ENCODE measurements around the gene PSMC5. TPM values are rescaled to one million over a fixed set of nuclear protein-coding genes. Genes with fewer than 3 reads are reported as not detected.
A peak's percentile ranks its signal among the peaks of the same experiment; 100 is the strongest.
"Not testable (repeated sequence)": the region's sequence is repeated elsewhere in the genome, so short reads cannot be mapped to it uniquely, and the experiment has no call there.

Gene PSMC5
- total and polyA plus RNA-seq, 4 experiments from 2014 or later, result 121 to 227 (median 155) TPM

DNA sequence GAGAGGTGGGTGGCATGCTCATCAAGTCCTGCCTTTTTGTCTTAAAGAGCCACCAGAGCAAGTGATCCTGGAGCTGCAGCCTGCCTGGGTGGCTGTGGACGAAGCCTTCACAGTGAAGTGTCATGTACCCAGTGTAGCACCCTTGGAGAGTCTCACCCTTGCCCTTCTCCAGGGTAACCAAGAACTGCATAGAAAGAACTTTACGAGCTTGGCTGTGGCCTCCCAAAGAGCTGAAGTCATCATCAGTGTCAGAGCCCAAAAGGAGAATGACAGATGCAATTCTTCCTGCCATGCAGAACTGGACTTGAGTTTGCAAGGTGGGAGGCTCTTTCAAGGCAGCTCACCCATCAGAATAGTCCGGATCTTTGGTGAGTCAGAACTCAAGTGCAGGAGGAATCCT, 32.0 kb downstream of the PSMC5 start:
- no peaks in the 10 kb centered on the region for H3K9me3 ChIP-seq (ENCODE audit: control insufficient read depth in 1 of 2, low read length in 2 of 2)
- no peaks in the 10 kb centered on the region for H3K36me3 Mint-ChIP-seq
- no peak overlapping the region for H3K4me3 ChIP-seq (ENCODE audit: low read length in 2 of 2)
- no peaks in the 10 kb centered on the region for H3K9me3 Mint-ChIP-seq
- H3K4me1 Mint-ChIP-seq, result no peaks in the 10 kb centered on the region
- H3K27me3 ChIP-seq (ENCODE audit: insufficient read depth, low read length), result no peaks in the 10 kb centered on the region
- ChIA-PET CTCF (ENCODE audit: partially characterized antibody) (interaction anchor here (0.9 to 4.4 kb wide), 4 partner anchors 10 to 43 kb away, joined by 3 to 36 read pairs (median 4); no protein-coding TSS in a partner anchor), POLR2A (ENCODE audit: partially characterized antibody) (interaction anchor here (1.2 to 2.0 kb wide), 3 partner anchors 10 to 164 kb away, joined by 3 to 7 read pairs (median 4); no protein-coding TSS in a partner anchor)
- H3K27me3 Mint-ChIP-seq, result no peaks in the 10 kb centered on the region
- DNase-seq, result no peak
- H3K36me3 ChIP-seq (ENCODE audit: insufficient read depth, low read length), result no peaks in the 10 kb centered on the region
- H3K27ac ChIP-seq (ENCODE audit: low read depth, low read length), result no peak overlapping the region
- no peak overlapping the region for H3K27ac Mint-ChIP-seq
- H3K4me1 ChIP-seq (ENCODE audit: insufficient read depth, low read length), result no peaks in the 10 kb centered on the region
- H3K4me3 Mint-ChIP-seq, result no peak overlapping the region
- intact Hi-C loops (cut with micrococcal nuclease), result no loop called here

DNA sequence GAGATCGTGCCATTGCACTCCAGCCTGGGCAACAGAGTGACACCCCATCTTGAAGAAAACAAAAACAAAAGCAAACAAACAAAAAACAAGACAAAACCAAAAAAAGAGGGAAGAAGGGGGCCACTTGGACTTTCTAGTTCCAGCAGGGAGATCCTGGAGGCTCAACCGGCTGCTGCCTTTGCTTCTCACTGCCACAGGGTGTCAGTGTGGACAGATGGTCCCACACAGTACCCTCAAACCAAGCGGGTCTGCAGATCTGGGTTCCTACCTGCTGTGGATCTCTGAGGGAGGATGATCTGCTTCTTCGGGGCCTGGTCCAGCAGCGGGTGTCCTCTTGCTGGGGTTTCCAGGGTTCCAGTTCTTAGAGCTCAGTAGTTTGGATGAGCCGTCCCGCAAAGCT, 39.4 kb downstream of the PSMC5 start:
- H3K4me3 Mint-ChIP-seq; H3K4me1 ChIP-seq (ENCODE audit: insufficient read depth, low read length); H3K36me3 ChIP-seq (ENCODE audit: insufficient read depth, low read length); H3K4me3 ChIP-seq (ENCODE audit: low read length in 2 of 2); H3K27me3 ChIP-seq (ENCODE audit: insufficient read depth, low read length); intact Hi-C loops (cut with micrococcal nuclease); POLR2A ChIA-PET (ENCODE audit: partially characterized antibody); H3K27ac ChIP-seq (ENCODE audit: low read depth, low read length); H3K27me3 Mint-ChIP-seq; H3K4me1 Mint-ChIP-seq; H3K36me3 Mint-ChIP-seq; H3K9me3 ChIP-seq (ENCODE audit: control insufficient read depth in 1 of 2, low read length in 2 of 2); DNase-seq; H3K9me3 Mint-ChIP-seq: not testable (repeated sequence)
- peak overlapping the region in 1 of 7 donors; percentile 9 for H3K27ac Mint-ChIP-seq
- CTCF ChIA-PET (ENCODE audit: partially characterized antibody), result interaction anchor here (0.8 to 3.8 kb wide), 10 partner anchors 15 to 45 kb away, joined by 3 to 22 read pairs (median 3); partner anchors contain the start of genes CSHL1 and GH2

DNA sequence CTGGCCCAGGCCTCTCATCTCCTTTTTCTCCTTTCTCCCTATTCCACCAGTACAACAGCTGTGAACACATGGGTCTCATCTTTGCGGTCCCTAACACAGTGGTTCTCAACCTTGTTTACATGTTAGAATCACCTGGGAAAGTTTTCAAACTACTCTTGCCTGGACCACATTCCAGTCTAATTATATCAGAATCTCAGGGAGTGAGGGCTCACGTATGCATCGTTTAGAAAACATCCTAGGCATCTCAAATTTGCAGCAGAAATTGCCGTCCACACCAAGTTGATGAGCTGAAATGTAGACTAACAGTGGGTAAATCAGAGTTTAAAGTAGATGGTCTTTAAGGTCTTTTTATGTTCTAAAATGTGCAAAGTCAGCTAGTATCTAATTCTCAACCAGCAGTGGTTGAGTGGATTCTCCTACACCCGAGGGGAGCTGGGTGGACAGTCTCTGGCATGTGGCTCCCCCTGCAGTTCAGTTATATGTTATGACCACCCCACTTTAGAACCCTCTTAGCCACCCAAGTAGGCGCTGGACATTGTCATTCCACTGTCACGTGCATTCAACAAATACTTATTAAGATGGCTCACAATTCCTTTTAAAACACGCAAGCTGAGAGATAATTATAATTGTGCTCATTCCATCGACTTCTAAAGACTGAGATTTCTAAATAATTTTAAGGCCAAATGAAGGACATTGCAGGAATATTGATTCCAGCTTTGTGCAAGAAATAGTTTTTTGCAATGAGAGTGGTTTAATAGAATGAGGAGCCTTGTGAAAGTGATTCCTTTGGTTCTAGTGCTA, 42.5 kb downstream of the PSMC5 start:
- H3K36me3 Mint-ChIP-seq; H3K9me3 Mint-ChIP-seq; H3K4me1 ChIP-seq (ENCODE audit: insufficient read depth, low read length); H3K27ac ChIP-seq (ENCODE audit: low read depth, low read length); H3K9me3 ChIP-seq (ENCODE audit: control insufficient read depth in 1 of 2, low read length in 2 of 2); H3K4me3 ChIP-seq (ENCODE audit: low read length in 2 of 2); DNase-seq; H3K27me3 Mint-ChIP-seq; POLR2A ChIA-PET (ENCODE audit: partially characterized antibody); H3K27ac Mint-ChIP-seq; intact Hi-C loops (cut with micrococcal nuclease); H3K36me3 ChIP-seq (ENCODE audit: insufficient read depth, low read length); H3K27me3 ChIP-seq (ENCODE audit: insufficient read depth, low read length); H3K4me1 Mint-ChIP-seq; H3K4me3 Mint-ChIP-seq: not testable (repeated sequence)
- CTCF ChIA-PET (ENCODE audit: partially characterized antibody), result interaction anchor here (0.8 to 1.5 kb wide), 5 partner anchors 9 to 41 kb away, joined by 3 to 5 read pairs (median 3); partner anchors contain the start of gene CSHL1

DNA sequence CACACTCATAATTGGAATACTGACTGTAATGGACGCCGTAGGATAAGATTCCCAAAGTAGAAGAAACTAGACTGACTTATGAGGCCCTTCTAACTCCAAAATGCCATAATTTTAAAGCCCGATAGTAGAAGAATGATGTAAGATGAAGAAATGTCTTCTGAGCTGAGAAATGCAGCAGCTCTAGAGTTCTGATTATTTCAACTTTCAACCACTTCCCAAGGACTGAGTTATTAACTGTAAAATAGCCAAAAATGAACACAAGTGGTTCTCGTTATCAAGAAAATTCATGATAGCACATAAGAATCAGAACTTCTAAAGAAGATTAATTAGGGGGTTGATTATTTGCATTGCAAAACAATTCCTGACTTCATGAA, 43.0 kb downstream of the PSMC5 start:
- H3K36me3 ChIP-seq (ENCODE audit: insufficient read depth, low read length); POLR2A ChIA-PET (ENCODE audit: partially characterized antibody); H3K27me3 Mint-ChIP-seq; H3K9me3 Mint-ChIP-seq; H3K4me1 Mint-ChIP-seq; H3K27me3 ChIP-seq (ENCODE audit: insufficient read depth, low read length); H3K36me3 Mint-ChIP-seq; H3K9me3 ChIP-seq (ENCODE audit: control insufficient read depth in 1 of 2, low read length in 2 of 2); DNase-seq; H3K4me3 Mint-ChIP-seq; H3K27ac ChIP-seq (ENCODE audit: low read depth, low read length); intact Hi-C loops (cut with micrococcal nuclease); H3K27ac Mint-ChIP-seq; H3K4me3 ChIP-seq (ENCODE audit: low read length in 2 of 2); H3K4me1 ChIP-seq (ENCODE audit: insufficient read depth, low read length): not testable (repeated sequence)
- CTCF ChIA-PET (ENCODE audit: partially characterized antibody), result interaction anchor here (0.8 to 1.5 kb wide), 3 partner anchors 9 to 40 kb away, joined by 3 to 5 read pairs (median 3); partner anchors contain the start of gene CSHL1

GRCh38 chr17:63871646-63872365, 44.6 kb downstream of the PSMC5 start:
- H3K9me3 Mint-ChIP-seq; H3K36me3 Mint-ChIP-seq; H3K27me3 ChIP-seq (ENCODE audit: insufficient read depth, low read length); H3K4me3 Mint-ChIP-seq; H3K36me3 ChIP-seq (ENCODE audit: insufficient read depth, low read length); H3K27ac ChIP-seq (ENCODE audit: low read depth, low read length); H3K4me3 ChIP-seq (ENCODE audit: low read length in 2 of 2); CTCF ChIA-PET (ENCODE audit: partially characterized antibody); H3K4me1 ChIP-seq (ENCODE audit: insufficient read depth, low read length); H3K4me1 Mint-ChIP-seq; DNase-seq; POLR2A ChIA-PET (ENCODE audit: partially characterized antibody); H3K27ac Mint-ChIP-seq; H3K9me3 ChIP-seq (ENCODE audit: control insufficient read depth in 1 of 2, low read length in 2 of 2); H3K27me3 Mint-ChIP-seq; intact Hi-C loops (cut with micrococcal nuclease): not testable (repeated sequence)

- CTCF ChIA-PET (ENCODE audit: partially characterized antibody), result interaction anchor here (1.8 kb wide), 1 partner anchor 13 kb away, joined by 3 read pairs; no protein-coding TSS in a partner anchor
Observed at GRCh38 chr17:63873577-63873976, 46.3 kb downstream of the PSMC5 start, which contains the start of gene CSH2. CSH2 (minus strand) TSS chr17:63873677; CDS start chr17:63873614, 63 bp downstream.

DNA sequence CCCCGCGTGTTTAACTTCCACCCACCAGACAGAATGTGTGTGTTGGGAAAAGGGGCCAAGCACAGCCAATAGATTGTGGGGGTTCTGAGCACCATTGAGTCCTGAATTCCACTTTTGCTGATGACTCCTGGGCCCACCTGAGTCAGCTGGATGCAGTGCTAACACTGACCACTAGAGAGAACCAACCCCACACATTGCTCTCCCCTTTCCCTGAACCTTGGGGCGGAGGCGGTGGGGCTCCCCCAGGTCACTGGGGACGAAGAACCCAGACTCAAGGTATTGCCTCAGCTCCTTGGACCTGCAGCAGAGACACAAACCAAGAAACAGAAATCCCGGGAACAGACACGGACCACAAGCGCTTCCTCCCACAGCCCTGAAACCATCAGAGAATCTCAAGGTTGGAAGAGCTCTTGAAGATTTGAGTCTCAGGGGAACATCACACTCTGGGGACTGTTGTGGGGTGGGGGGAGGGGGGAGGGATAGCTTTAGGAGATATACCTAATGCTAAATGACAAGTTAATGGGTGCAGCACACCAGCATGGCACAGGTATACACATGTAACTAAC, 46.9 kb downstream of the PSMC5 start:
- not testable (repeated sequence) for H3K4me1 Mint-ChIP-seq

More at GRCh38 chr17:63873577-63873976, 46.3 kb downstream of the PSMC5 start, which contains the start of gene CSH2:
- H3K9me3 ChIP-seq (ENCODE audit: control insufficient read depth in 1 of 2, low read length in 2 of 2); H3K4me1 ChIP-seq (ENCODE audit: insufficient read depth, low read length); H3K27ac Mint-ChIP-seq; H3K27me3 Mint-ChIP-seq; H3K4me3 Mint-ChIP-seq; H3K4me1 Mint-ChIP-seq; POLR2A ChIA-PET (ENCODE audit: partially characterized antibody); H3K9me3 Mint-ChIP-seq; H3K36me3 Mint-ChIP-seq; H3K4me3 ChIP-seq (ENCODE audit: low read length in 2 of 2); H3K27ac ChIP-seq (ENCODE audit: low read depth, low read length); H3K36me3 ChIP-seq (ENCODE audit: insufficient read depth, low read length); DNase-seq; H3K27me3 ChIP-seq (ENCODE audit: insufficient read depth, low read length); intact Hi-C loops (cut with micrococcal nuclease): not testable (repeated sequence)

More for the DNA sequence above, 46.9 kb downstream of the PSMC5 start:
- H3K27ac Mint-ChIP-seq; H3K27ac ChIP-seq (ENCODE audit: low read depth, low read length); POLR2A ChIA-PET (ENCODE audit: partially characterized antibody); H3K4me3 ChIP-seq (ENCODE audit: low read length in 2 of 2); H3K9me3 Mint-ChIP-seq; H3K4me1 ChIP-seq (ENCODE audit: insufficient read depth, low read length); H3K9me3 ChIP-seq (ENCODE audit: control insufficient read depth in 1 of 2, low read length in 2 of 2); intact Hi-C loops (cut with micrococcal nuclease); H3K27me3 ChIP-seq (ENCODE audit: insufficient read depth, low read length); H3K4me3 Mint-ChIP-seq; DNase-seq; H3K36me3 Mint-ChIP-seq; H3K36me3 ChIP-seq (ENCODE audit: insufficient read depth, low read length); H3K27me3 Mint-ChIP-seq: not testable (repeated sequence)
- CTCF ChIA-PET (ENCODE audit: partially characterized antibody), result interaction anchor here (0.8 to 1.8 kb wide), 2 partner anchors 8 to 14 kb away, joined by 3 read pairs; no protein-coding TSS in a partner anchor

Measured in CD4-positive, alpha-beta memory T cell (primary cell).